Upper lobe of left lung (tissue), 4 donors: Measurements from ENCODE around the gene DHX8.

Source experiments
- CTCF ChIP-seq, 6 experiments: fragments of 450-650 bp in 4 of 6; fragments of 200-600 bp in 2 of 6; sonication (generic) in 2 of 6; IDR thresholded peaks; one replicate each; pipeline ENCODE4 v1.5.1; 2016 to 2019; ENCODE audit warnings: antibody characterized with exemption in 6 of 6
- EP300 ChIP-seq, 4 donors: sonication (generic); formaldehyde crosslinking; IDR thresholded peaks; one replicate each; pipeline ENCODE4 v1.5.1; 2017; ENCODE audit warnings: antibody characterized with exemption in 4 of 4, control low read depth in 2 of 4
- POLR2A ChIP-seq, 4 donors: fragments of 450-650 bp; IDR thresholded peaks; one replicate each; pipeline ENCODE4 v1.5.1; 2016 to 2017; ENCODE audit warnings: antibody characterized with exemption in 4 of 4, mild to moderate bottlenecking in 2 of 4
- POLR2AphosphoS5 ChIP-seq, 2 donors: sonication (generic); formaldehyde crosslinking; IDR thresholded peaks; one replicate each; pipeline ENCODE4 v1.5.1; 2017; ENCODE audit warnings: antibody characterized with exemption in 2 of 2

GRCh38 chr17:43457362-43457692 is 26.4 kb upstream of the DHX8 start:
- TF ChIP-seq POLR2A (IDR thresholded peaks at IDR 0.05) (no peak), POLR2AphosphoS5 (IDR thresholded peaks at IDR 0.05) (no peak), CTCF (IDR thresholded peaks at IDR 0.05) (no peak), EP300 (IDR thresholded peaks at IDR 0.05) (no peak)
